Liver (tissue), 3 donors: ENCODE measurements around the gene GALNT4.

Experiments
- RAD21 ChIP-seq, 2 donors: IDR thresholded peaks; 2 replicates each; pipeline ENCODE4 v1.6.1; 2016; ENCODE audit warnings: antibody characterized with exemption in 2 of 2, mild to moderate bottlenecking in 2 of 2
- TF ChIP-seq, protein P1 (sequence below): fragments of 150-350 bp; IDR thresholded peaks from 2 replicates; pipeline ENCODE4 v1.5.1; 2017; ENCODE audit warnings: improper control_type of control experiment, low read depth, low read length; ENCODE audit not compliant: missing input control
- donor health status: healthy.
- donor health status: healthy.

- TF ChIP-seq, protein P1, sequence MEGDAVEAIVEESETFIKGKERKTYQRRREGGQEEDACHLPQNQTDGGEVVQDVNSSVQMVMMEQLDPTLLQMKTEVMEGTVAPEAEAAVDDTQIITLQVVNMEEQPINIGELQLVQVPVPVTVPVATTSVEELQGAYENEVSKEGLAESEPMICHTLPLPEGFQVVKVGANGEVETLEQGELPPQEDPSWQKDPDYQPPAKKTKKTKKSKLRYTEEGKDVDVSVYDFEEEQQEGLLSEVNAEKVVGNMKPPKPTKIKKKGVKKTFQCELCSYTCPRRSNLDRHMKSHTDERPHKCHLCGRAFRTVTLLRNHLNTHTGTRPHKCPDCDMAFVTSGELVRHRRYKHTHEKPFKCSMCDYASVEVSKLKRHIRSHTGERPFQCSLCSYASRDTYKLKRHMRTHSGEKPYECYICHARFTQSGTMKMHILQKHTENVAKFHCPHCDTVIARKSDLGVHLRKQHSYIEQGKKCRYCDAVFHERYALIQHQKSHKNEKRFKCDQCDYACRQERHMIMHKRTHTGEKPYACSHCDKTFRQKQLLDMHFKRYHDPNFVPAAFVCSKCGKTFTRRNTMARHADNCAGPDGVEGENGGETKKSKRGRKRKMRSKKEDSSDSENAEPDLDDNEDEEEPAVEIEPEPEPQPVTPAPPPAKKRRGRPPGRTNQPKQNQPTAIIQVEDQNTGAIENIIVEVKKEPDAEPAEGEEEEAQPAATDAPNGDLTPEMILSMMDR = no peak
- TF ChIP-seq RAD21 (IDR thresholded peaks at IDR 0.05) = no peak
These were observed 43.2 kb upstream of the GALNT4 start for GRCh38 chr12:89567691-89568239.
